A673 (cell line): ENCODE results near the gene EYS. TPM values are rescaled to one million over a fixed set of nuclear protein-coding genes. Genes with fewer than 3 reads are reported as not detected.
A peak's percentile ranks its signal among the peaks of the same experiment; 100 is the strongest.

Source experiments
- Bru-seq: library from RNA; stranded (reverse); fragments of 400-500 nt; gene quantifications from one replicate; lab custom pipeline; 2021; lab: Mats Ljungman, UMichigan
- BruChase-seq, 2 experiments: library from RNA; stranded (reverse); fragments of 400-500 nt; gene quantifications; one replicate each; lab custom pipeline; 2021; lab: Mats Ljungman, UMichigan
- BruUV-seq: library from RNA; stranded (reverse); fragments of 400-500 nt; replicated peaks from 2 replicates; lab custom pipeline; 2021; lab: Mats Ljungman, UMichigan
- CTCF ChIA-PET: fragments of 300-600 bp; sonication (Branson Sonifier 250); formaldehyde crosslinking; loops from one replicate; lab custom pipeline; 2022; ENCODE audit warnings: antibody characterized with exemption; lab: Charles Lee
- POLR2A ChIA-PET: fragments of 300-600 bp; sonication (Branson Sonifier 250); formaldehyde crosslinking; loops from one replicate; lab custom pipeline; 2022; ENCODE audit warnings: antibody characterized with exemption; ENCODE audit not compliant: low non-redundant PET; lab: Charles Lee
- DNase-seq: peaks from one replicate; pipeline ENCODE4 v3.0.0-alpha.2; 2015; ENCODE audit warnings: low spot score
- H3K27ac ChIP-seq: fragments of 200-600 bp; sonication (generic); 2 replicates; pipeline ENCODE4 v1.5.1; 2016; ENCODE audit warnings: mixed run types, low read depth, mild to moderate bottlenecking, mixed read lengths, antibody characterized with exemption, low read length; ENCODE audit not compliant: poor library complexity, severe bottlenecking
- H3K27me3 ChIP-seq: fragments of 200-600 bp; sonication (generic); replicated peaks from 2 replicates; pipeline ENCODE4 v1.6.1; 2017; ENCODE audit warnings: mixed run types, low read depth, mild to moderate bottlenecking, mixed read lengths, antibody characterized with exemption, low read length; ENCODE audit not compliant: insufficient read depth, poor library complexity
- H3K36me3 ChIP-seq: fragments of 200-600 bp; sonication (generic); 2 replicates; pipeline ENCODE4 v1.6.1; 2016; ENCODE audit warnings: mixed run types, mild to moderate bottlenecking, mixed read lengths, antibody characterized with exemption, low read length; ENCODE audit not compliant: insufficient read depth, poor library complexity, severe bottlenecking
- H3K4me1 ChIP-seq: fragments of 200-600 bp; sonication (generic); 2 replicates; pipeline ENCODE4 v1.6.1; 2017; ENCODE audit warnings: mixed run types, mild to moderate bottlenecking, mixed read lengths, antibody characterized with exemption, low read length; ENCODE audit not compliant: insufficient read depth, poor library complexity, severe bottlenecking
- H3K4me3 ChIP-seq: fragments of 200-600 bp; sonication (generic); 2 replicates; pipeline ENCODE4 v1.5.1; 2016; ENCODE audit warnings: low read depth, mixed run types, mild to moderate bottlenecking, mixed read lengths, low read length; ENCODE audit not compliant: poor library complexity, severe bottlenecking
- H3K9me3 ChIP-seq: fragments of 200-600 bp; sonication (generic); 2 replicates; pipeline ENCODE4 v1.6.1; 2016; ENCODE audit warnings: mixed run types, low read depth, mild to moderate bottlenecking, mixed read lengths, antibody characterized with exemption, low read length; ENCODE audit not compliant: poor library complexity, severe bottlenecking
- EZH2 ChIP-seq: fragments of 200-600 bp; sonication (generic); IDR thresholded peaks from 2 replicates; pipeline ENCODE4 v1.6.1; 2017; ENCODE audit warnings: borderline replicate concordance, low read depth, mild to moderate bottlenecking, mixed read lengths, antibody characterized with exemption, low read length; ENCODE audit not compliant: poor library complexity, severe bottlenecking
- intact Hi-C: fragments of 100-400 bp; cut with micrococcal nuclease; formaldehyde crosslinking; loops from one replicate; pipeline ENCODE4 v1.10.0; 2022; ENCODE audit not compliant: unreplicated experiment
- long read RNA-seq: library from polyadenylated mRNA; stranded (forward); transcript quantifications from one replicate; pipeline ENCODE4 v2.0.0, GENCODE V29; 2022
- total RNA-seq: library from RNA; stranded (reverse); gene quantifications from 2 replicates; pipeline ENCODE4 v1.2.3, GENCODE V29; 2021
- TF ChIP-seq, protein P1 (sequence below): fragments of 300-800, 200-600 bp; sonication (generic); conservative IDR thresholded peaks from 2 replicates; pipeline ENCODE4 v1.5.1; 2017; ENCODE audit warnings: low read depth, mild to moderate bottlenecking, antibody characterized with exemption, low read length, moderate library complexity, mixed read lengths

Gene EYS
- total RNA-seq: 0.47 and 0.50 TPM in 2 replicates
- percentile 9 among the genes with signal in this experiment for Bru-seq, nascent RNA
- percentile 4 among the genes with signal in this experiment for BruChase-seq, experiment 1, labeled RNA remaining after a 2-hour chase
- BruChase-seq, experiment 2, labeled RNA remaining after a 6-hour chase: percentile 2 among the genes with signal in this experiment
- long read RNA-seq, partial matches to known transcripts: 0 of 6 reads
- long read RNA-seq, other reads (novel, unspliced or antisense): 6 of 6 reads

DNA sequence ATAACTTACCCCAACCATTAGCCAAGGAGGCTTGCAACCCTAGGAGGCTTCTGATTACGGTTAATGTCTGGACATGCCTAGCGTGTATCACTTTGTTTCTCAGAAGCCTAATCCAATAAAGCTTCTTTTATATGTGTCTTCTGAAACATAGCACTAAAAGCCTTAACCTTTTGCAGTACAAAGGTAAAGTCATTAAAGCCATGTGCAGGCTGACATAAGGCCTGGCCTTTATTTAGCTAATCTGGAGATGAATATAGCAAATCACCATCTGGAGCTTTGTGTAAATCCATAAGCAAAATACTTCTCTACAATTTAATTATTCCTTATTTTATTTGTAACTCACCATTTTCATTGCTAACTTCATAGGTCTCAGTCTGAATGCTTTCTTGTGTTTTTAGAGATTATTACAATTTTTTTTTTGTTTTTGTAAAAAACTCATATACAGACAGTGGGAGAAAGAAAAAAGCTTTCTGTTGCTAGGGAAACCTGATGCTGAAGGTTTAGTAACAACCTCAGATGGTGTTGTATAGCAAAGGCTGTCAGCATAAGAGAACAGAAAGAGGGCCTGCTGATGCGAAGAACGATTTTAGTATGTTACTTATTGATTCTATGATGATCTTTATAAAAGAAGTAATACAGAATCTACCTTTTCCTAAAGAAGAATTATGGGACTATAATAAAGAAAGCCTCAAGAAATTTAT is at the start of gene EYS:
TSS of gene EYS (minus strand) at position 101 of the 701 bp plus-strand sequence. CDS start 211,816 bp downstream, outside the sequence.
- no peak within 1 kb of the TSS for H3K27ac ChIP-seq
- H3K36me3 ChIP-seq: no peaks in the 10 kb centered on the region
- TF ChIP-seq, protein P1, sequence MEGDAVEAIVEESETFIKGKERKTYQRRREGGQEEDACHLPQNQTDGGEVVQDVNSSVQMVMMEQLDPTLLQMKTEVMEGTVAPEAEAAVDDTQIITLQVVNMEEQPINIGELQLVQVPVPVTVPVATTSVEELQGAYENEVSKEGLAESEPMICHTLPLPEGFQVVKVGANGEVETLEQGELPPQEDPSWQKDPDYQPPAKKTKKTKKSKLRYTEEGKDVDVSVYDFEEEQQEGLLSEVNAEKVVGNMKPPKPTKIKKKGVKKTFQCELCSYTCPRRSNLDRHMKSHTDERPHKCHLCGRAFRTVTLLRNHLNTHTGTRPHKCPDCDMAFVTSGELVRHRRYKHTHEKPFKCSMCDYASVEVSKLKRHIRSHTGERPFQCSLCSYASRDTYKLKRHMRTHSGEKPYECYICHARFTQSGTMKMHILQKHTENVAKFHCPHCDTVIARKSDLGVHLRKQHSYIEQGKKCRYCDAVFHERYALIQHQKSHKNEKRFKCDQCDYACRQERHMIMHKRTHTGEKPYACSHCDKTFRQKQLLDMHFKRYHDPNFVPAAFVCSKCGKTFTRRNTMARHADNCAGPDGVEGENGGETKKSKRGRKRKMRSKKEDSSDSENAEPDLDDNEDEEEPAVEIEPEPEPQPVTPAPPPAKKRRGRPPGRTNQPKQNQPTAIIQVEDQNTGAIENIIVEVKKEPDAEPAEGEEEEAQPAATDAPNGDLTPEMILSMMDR: no peak
- no peak for TF ChIP-seq EZH2
- H3K9me3 ChIP-seq: peaks cover 7% of the 10 kb centered on the region
- H3K27me3 ChIP-seq: no peaks in the 10 kb centered on the region
- ChIA-PET CTCF (no interaction called here), POLR2A (no interaction called here)
- no TSS peak for BruUV-seq
- DNase-seq: no peak
- intact Hi-C loops: no loop called here
- H3K4me1 ChIP-seq: no peaks in the 10 kb centered on the region
- no peak within 1 kb of the TSS for H3K4me3 ChIP-seq

DNA sequence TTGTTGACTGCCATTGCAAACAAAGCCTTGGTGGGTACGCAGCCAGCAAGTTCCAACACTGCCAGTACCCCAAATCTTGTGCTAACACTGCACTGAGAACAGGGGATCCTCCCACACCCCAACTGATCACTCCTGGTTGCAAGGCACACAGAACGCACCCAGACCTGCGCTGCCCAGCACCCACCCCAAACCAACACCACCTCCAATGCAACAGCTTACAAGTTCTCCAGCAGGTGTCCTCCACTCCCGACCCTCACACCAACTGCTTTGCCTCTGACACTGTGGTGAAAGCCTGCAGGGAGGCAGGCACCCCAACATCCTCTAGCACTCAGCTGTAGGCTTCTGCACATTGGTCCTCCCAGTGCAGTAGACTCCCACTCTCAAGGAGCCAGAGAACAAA is 39.3 kb upstream of the EYS start:
- H3K4me1 ChIP-seq: no peaks in the 10 kb centered on the region
- ChIA-PET CTCF (no interaction called here), POLR2A (no interaction called here)
- H3K27ac ChIP-seq: no peak overlapping the region
- H3K27me3 ChIP-seq: no peaks in the 10 kb centered on the region
- H3K4me3 ChIP-seq: no peak overlapping the region
- peaks cover 5% of the 10 kb centered on the region for H3K9me3 ChIP-seq
- H3K36me3 ChIP-seq: no peaks in the 10 kb centered on the region
- TF ChIP-seq, protein P1: no peak
- TF ChIP-seq EZH2: no peak
- intact Hi-C loops: no loop called here
- no peak for DNase-seq
- BruUV-seq: no TSS peak

DNA sequence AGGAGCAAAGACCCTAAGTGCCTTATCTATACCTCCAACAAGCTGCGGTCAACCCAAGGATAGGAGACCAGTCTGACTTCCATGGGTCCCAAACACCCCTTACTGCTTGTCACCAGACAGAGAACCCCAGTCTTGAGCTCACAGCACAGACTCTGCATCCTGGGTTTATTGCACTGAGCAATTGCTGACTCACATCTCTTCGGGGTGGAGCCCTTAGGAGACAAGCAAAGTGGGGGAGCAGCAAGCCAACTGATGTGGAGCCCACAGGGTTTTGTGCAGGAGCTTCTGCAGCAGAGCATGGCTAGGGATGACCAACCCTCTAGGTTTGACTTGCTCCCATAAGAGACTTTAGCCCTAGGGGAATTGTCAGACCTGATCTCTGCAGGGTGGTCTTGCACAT is 38.6 kb upstream of the EYS start:
- CTCF ChIA-PET: no interaction called here
- intact Hi-C loops: no loop called here
- POLR2A ChIA-PET: no interaction called here
- TF ChIP-seq, protein P1: no peak
- no peak for TF ChIP-seq EZH2
- Histone ChIP-seq H3K36me3 (no peaks in the 10 kb centered on the region), H3K27ac (no peak overlapping the region), H3K4me1 (no peaks in the 10 kb centered on the region), H3K27me3 (no peaks in the 10 kb centered on the region), H3K4me3 (no peak overlapping the region), H3K9me3 (peaks cover 5% of the 10 kb centered on the region)
- no peak for DNase-seq
- BruUV-seq: no TSS peak
